Hippocampal formation (tissue), 2 donors: ENCODE results near the gene PTPRN2.

Experiments used
- DNase-seq, 2 donors: peaks; one replicate each; lab custom pipeline; 2025; lab: John Stamatoyannopoulos, UW

The PTPRN2 gene

GRCh38 chr7:157774495-157774894, 813.1 kb downstream of the PTPRN2 start:
- no peak for DNase-seq

- DNase-seq, result no peak
Observed at GRCh38 chr7:157773361-157773760, 814.3 kb downstream of the PTPRN2 start.

GRCh38 chr7:157772486-157773130, 815.0 kb downstream of the PTPRN2 start:
- no peak for DNase-seq

- no peak for DNase-seq
Observed at GRCh38 chr7:157771689-157772088, 815.9 kb downstream of the PTPRN2 start.

GRCh38 chr7:157770716-157771320, 816.8 kb downstream of the PTPRN2 start:
- DNase-seq, result no peak

- peak in 1 of 2 donors; percentile 9 for DNase-seq
Observed at GRCh38 chr7:157769526-157770215, 818.0 kb downstream of the PTPRN2 start.

GRCh38 chr7:157769086-157769485, 818.5 kb downstream of the PTPRN2 start:
- DNase-seq, result peak in 1 of 2 donors; percentile 5

GRCh38 chr7:157768198-157768597, 819.4 kb downstream of the PTPRN2 start:
- no peak for DNase-seq

- no peak for DNase-seq
Observed at GRCh38 chr7:157767506-157768197, 820.0 kb downstream of the PTPRN2 start.

- no peak for DNase-seq
Observed at GRCh38 chr7:157766098-157766497, 821.5 kb downstream of the PTPRN2 start.

- no peak for DNase-seq
Observed at GRCh38 chr7:157764946-157765537, 822.6 kb downstream of the PTPRN2 start.

- DNase-seq, result no peak
Observed at GRCh38 chr7:157764193-157764592, 823.4 kb downstream of the PTPRN2 start.

GRCh38 chr7:157763279-157764000, 824.2 kb downstream of the PTPRN2 start:
- no peak for DNase-seq

- DNase-seq, result no peak
Observed at GRCh38 chr7:157762824-157763223, 824.8 kb downstream of the PTPRN2 start.

GRCh38 chr7:157760004-157760730, 827.5 kb downstream of the PTPRN2 start:
- DNase-seq, result no peak

GRCh38 chr7:157759246-157759805, 828.3 kb downstream of the PTPRN2 start:
- DNase-seq, result no peak

GRCh38 chr7:157758468-157759245, 829.0 kb downstream of the PTPRN2 start:
- no peak for DNase-seq

- no peak for DNase-seq
Observed at GRCh38 chr7:157757776-157758467, 829.7 kb downstream of the PTPRN2 start.

GRCh38 chr7:157757211-157757610, 830.4 kb downstream of the PTPRN2 start:
- no peak for DNase-seq
